CD4-positive, alpha-beta T cell treated with Interleukin-12 subunit alpha and Interleukin-12 subunit beta, for 1 hour (primary cell): ENCODE data around the gene TMEM169.

Experiments used
- DNase-seq: peaks from one replicate; pipeline ENCODE4 v3.0.0-alpha.2; 2020

The TMEM169 gene

GRCh38 chr2:216108310-216108966, 26.7 kb downstream of the TMEM169 start:
- DNase-seq = no peak

GRCh38 chr2:216108967-216109921, 27.5 kb downstream of the TMEM169 start, which contains the start of gene XRCC5:
Gene XRCC5, plus strand, starts transcription at chr2:216109348. Its CDS starts 89 bp downstream, at chr2:216109437.
- DNase-seq = peak; percentile 98

- peak; percentile 34 for DNase-seq
Observed at GRCh38 chr2:216109962-216110614, 28.4 kb downstream of the TMEM169 start.

- no peak for DNase-seq
Observed at GRCh38 chr2:216110620-216111019, 28.9 kb downstream of the TMEM169 start.

GRCh38 chr2:216111122-216111521, 29.4 kb downstream of the TMEM169 start:
- no peak for DNase-seq

- DNase-seq = no peak
Observed at GRCh38 chr2:216112926-216113325, 31.2 kb downstream of the TMEM169 start.

- DNase-seq = no peak
Observed at GRCh38 chr2:216113572-216113971, 31.9 kb downstream of the TMEM169 start.

GRCh38 chr2:216114382-216114713, 32.6 kb downstream of the TMEM169 start:
- no peak for DNase-seq

GRCh38 chr2:216114714-216115531, 33.2 kb downstream of the TMEM169 start:
- peak; percentile 97 for DNase-seq

- no peak for DNase-seq
Observed at GRCh38 chr2:216116418-216116817, 34.7 kb downstream of the TMEM169 start.

GRCh38 chr2:216117561-216118340, 36.0 kb downstream of the TMEM169 start:
- DNase-seq = no peak

GRCh38 chr2:216118474-216118873, 36.8 kb downstream of the TMEM169 start:
- DNase-seq = no peak

- DNase-seq = no peak
Observed at GRCh38 chr2:216119146-216119545, 37.4 kb downstream of the TMEM169 start.

GRCh38 chr2:216119986-216120385, 38.3 kb downstream of the TMEM169 start:
- peak; percentile 6 for DNase-seq

GRCh38 chr2:216121255-216121654, 39.5 kb downstream of the TMEM169 start:
- DNase-seq = no peak

- no peak for DNase-seq
Observed at GRCh38 chr2:216126943-216127342, 45.2 kb downstream of the TMEM169 start.

- DNase-seq = no peak
Observed at GRCh38 chr2:216130346-216130971, 48.7 kb downstream of the TMEM169 start.

- no peak for DNase-seq
Observed at GRCh38 chr2:216131175-216131926, 49.6 kb downstream of the TMEM169 start.

- no peak for DNase-seq
Observed at GRCh38 chr2:216132585-216132984, 50.9 kb downstream of the TMEM169 start.

GRCh38 chr2:216133397-216133796, 51.7 kb downstream of the TMEM169 start:
- DNase-seq = no peak
